DOHH2 (cell line): Measurements from ENCODE around the gene HIBCH.

Source experiments
- H3F3A ChIP-seq: fragments of 200-600 bp; sonication (generic), shearing (Covaris generic); 2 replicates; pipeline ENCODE4 v1.6.0; 2016; ENCODE audit warnings: antibody characterized with exemption, mild to moderate bottlenecking; ENCODE audit not compliant: control insufficient read depth, insufficient read depth
- H3K27ac ChIP-seq: fragments of 200-600 bp; sonication (generic); 2 replicates; pipeline ENCODE4 v1.5.1; 2014; ENCODE audit warnings: low read depth, mild to moderate bottlenecking, low read length, moderate library complexity
- H3K27me3 ChIP-seq: fragments of 200-600 bp; sonication (generic); 2 replicates; pipeline ENCODE4 v1.6.1; 2014; ENCODE audit warnings: mild to moderate bottlenecking, low read length, mixed read lengths; ENCODE audit not compliant: control insufficient read depth
- H3K36me3 ChIP-seq: fragments of 200-600 bp; sonication (generic); 2 replicates; pipeline ENCODE4 v1.6.1; 2014; ENCODE audit warnings: mild to moderate bottlenecking, low read length, moderate library complexity, mixed read lengths; ENCODE audit not compliant: control insufficient read depth
- H3K4me1 ChIP-seq: fragments of 200-600 bp; sonication (generic); 2 replicates; pipeline ENCODE4 v1.6.1; 2014; ENCODE audit warnings: mild to moderate bottlenecking, low read length, mixed read lengths; ENCODE audit not compliant: control insufficient read depth
- H3K4me2 ChIP-seq: fragments of 200-600 bp; sonication (generic); 2 replicates; pipeline ENCODE4 v1.6.0; 2014; ENCODE audit warnings: mild to moderate bottlenecking, low read length, moderate library complexity
- H3K4me3 ChIP-seq: fragments of 200-600 bp; sonication (generic); 2 replicates; pipeline ENCODE4 v1.5.1; 2014; ENCODE audit warnings: mild to moderate bottlenecking, low read length, mixed read lengths
- H3K79me2 ChIP-seq: fragments of 200-600 bp; sonication (generic); 2 replicates; pipeline ENCODE4 v1.6.1; 2014; ENCODE audit warnings: mild to moderate bottlenecking, low read length, mixed read lengths; ENCODE audit not compliant: control insufficient read depth
- H3K9me2 ChIP-seq: fragments of 200-600 bp; sonication (generic); replicated peaks from 2 replicates; pipeline ENCODE4 v1.6.1; 2014; ENCODE audit warnings: mild to moderate bottlenecking, low read length, mixed read lengths; ENCODE audit not compliant: control insufficient read depth
- H3K9me3 ChIP-seq: fragments of 200-600 bp; sonication (generic); 2 replicates; pipeline ENCODE4 v1.6.1; 2014; ENCODE audit warnings: antibody characterized with exemption, low read length, mixed read lengths; ENCODE audit not compliant: control insufficient read depth, insufficient read depth
- H4K20me1 ChIP-seq: fragments of 200-600 bp; sonication (generic); 2 replicates; pipeline ENCODE4 v1.6.0; 2014; ENCODE audit warnings: low read depth, mild to moderate bottlenecking, antibody characterized with exemption, low read length, moderate library complexity; ENCODE audit not compliant: control insufficient read depth, insufficient read depth
- EZH2phosphoT487 ChIP-seq: fragments of 200-600 bp; sonication (generic); IDR thresholded peaks from 2 replicates; pipeline ENCODE4 v1.6.1; 2017; ENCODE audit warnings: borderline replicate concordance, mild to moderate bottlenecking, antibody characterized with exemption, low read length, moderate library complexity, mixed read lengths
- TF ChIP-seq, protein P1 (sequence below): fragments of 200-600 bp; sonication (generic); IDR thresholded peaks from one replicate; pipeline ENCODE4 v1.5.1; 2014; ENCODE audit warnings: antibody characterized with exemption, mild to moderate bottlenecking, low read depth, low read length; ENCODE audit not compliant: poor library complexity, severe bottlenecking

HIBCH gene

DNA sequence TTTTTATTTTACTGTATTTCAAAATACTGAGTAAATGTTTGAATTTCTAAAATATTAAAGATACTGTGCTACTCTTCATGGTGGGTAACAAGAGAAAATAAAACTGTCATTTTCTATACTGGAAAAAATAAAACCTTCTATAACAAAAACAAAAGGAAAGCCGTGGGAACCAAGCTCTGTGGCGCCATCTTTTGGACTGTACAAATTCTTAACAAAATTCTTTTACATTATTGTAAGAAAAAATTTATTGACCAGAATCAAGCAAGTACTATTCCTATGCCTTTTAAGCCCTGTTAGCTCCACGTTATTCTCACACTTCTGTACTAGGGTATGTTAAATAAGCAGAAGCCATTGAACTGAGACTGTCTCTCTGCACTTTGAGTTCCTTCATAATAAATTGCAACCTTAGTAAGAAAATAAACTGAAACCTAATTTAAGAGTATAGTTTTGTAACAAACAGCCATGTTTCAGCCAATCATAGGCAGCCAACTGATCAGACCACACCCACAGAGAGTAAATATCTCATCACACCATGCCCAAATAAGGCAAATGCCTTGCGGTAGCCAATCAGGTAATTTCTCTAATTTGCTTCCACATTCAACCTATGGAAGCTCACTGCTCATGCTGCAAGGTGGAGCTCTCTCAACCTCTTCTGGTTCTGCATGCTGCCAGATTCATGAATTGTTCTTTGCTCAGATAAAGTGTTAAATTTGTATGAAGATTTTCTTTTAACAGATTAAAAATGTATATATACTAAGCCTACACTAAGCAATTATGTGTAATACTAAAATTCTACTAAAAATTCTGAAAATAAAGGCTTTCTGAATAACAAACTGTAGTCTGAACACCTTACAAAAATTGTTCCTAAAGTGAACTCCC is 42.2 kb downstream of the HIBCH start:
- Histone ChIP-seq H3K9me2 (no peaks in the 10 kb centered on the region), H3K4me3 (peak overlapping the region; percentile 9; the same call in 1 of the 2 replicates), H3K9me3 (no peaks in the 10 kb centered on the region), H3K36me3 (peaks cover 10% of the 10 kb centered on the region), H4K20me1 (no peaks in the 10 kb centered on the region), H3K4me2 (peak overlapping the region; percentile 26; the same call in 1 of the 2 replicates), H3F3A (no peaks in the 10 kb centered on the region), H3K79me2 (no peaks in the 10 kb centered on the region), H3K27ac (peak overlapping the region; percentile 28; the same call in 1 of the 2 replicates), H3K27me3 (no peaks in the 10 kb centered on the region), H3K4me1 (peaks cover 11% of the 10 kb centered on the region)
- TF ChIP-seq EZH2phosphoT487 = no peak
- TF ChIP-seq, protein P1, sequence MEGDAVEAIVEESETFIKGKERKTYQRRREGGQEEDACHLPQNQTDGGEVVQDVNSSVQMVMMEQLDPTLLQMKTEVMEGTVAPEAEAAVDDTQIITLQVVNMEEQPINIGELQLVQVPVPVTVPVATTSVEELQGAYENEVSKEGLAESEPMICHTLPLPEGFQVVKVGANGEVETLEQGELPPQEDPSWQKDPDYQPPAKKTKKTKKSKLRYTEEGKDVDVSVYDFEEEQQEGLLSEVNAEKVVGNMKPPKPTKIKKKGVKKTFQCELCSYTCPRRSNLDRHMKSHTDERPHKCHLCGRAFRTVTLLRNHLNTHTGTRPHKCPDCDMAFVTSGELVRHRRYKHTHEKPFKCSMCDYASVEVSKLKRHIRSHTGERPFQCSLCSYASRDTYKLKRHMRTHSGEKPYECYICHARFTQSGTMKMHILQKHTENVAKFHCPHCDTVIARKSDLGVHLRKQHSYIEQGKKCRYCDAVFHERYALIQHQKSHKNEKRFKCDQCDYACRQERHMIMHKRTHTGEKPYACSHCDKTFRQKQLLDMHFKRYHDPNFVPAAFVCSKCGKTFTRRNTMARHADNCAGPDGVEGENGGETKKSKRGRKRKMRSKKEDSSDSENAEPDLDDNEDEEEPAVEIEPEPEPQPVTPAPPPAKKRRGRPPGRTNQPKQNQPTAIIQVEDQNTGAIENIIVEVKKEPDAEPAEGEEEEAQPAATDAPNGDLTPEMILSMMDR = peak; percentile 64

DNA sequence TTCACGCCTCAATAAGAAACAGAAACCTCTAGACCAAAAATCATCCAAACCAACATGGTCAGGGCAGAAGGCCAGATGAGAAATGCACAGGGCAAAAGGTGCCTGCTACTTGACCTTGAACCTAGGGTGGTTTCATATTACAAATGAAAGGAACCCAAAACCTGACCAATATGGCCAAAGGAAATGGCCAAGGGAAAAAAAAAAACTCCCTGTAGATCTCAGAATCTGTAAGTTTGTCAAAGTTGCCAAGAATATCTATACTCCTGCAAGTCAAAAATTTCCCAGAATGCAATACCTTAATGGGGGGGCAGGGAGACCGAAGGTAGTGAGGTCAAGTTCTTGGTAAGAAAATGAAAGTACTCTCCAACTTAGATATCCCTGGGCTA is 47.2 kb downstream of the HIBCH start:
- H3K36me3 ChIP-seq = peaks cover 2% of the 10 kb centered on the region; the same call in 1 of the 2 replicates
- H3K27ac ChIP-seq = no peak overlapping the region
- no peaks in the 10 kb centered on the region for H3K79me2 ChIP-seq
- no peak overlapping the region for H3K4me2 ChIP-seq
- no peaks in the 10 kb centered on the region for H3K9me3 ChIP-seq
- no peak for TF ChIP-seq EZH2phosphoT487
- TF ChIP-seq, protein P1 = no peak
- H3K4me1 ChIP-seq = peaks cover 2% of the 10 kb centered on the region
- no peaks in the 10 kb centered on the region for H3K9me2 ChIP-seq
- H3F3A ChIP-seq = no peaks in the 10 kb centered on the region
- no peaks in the 10 kb centered on the region for H3K27me3 ChIP-seq
- no peak overlapping the region for H3K4me3 ChIP-seq
- no peaks in the 10 kb centered on the region for H4K20me1 ChIP-seq

DNA sequence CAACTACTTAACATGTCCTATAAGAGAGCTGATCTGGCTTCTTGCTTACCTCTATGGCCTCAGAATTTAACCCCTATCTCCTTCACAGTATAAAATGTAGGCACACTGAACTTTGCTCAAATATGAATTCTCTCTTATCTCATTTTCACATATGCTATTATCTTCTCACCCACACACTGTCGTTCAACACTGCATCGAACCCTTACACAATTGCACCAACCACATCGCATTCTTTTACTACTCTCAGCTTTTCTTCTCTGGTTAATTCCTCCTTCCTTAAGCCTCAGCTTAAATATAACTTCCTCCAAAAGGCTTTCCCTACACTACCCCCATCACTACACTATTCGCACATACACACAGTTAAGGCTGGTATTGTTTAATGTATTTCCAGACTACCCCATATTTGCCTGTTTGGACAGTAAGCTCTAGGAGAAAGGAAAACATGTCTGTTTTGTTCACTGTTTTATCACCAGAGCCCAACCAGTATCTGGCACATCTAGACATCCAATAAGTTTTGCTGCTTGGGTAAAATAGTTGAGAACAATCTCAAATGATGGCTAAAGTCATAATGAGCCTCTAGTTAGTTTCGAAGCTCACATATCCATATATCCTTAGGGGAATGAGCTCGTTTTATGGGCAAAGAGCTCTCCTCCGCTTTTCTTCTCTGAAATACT is 47.7 kb downstream of the HIBCH start:
- Histone ChIP-seq H3K4me3 (no peak overlapping the region), H3K27ac (no peak overlapping the region), H3K9me2 (no peaks in the 10 kb centered on the region), H3K27me3 (no peaks in the 10 kb centered on the region), H3F3A (no peaks in the 10 kb centered on the region), H3K4me2 (no peak overlapping the region), H3K36me3 (peaks cover 5% of the 10 kb centered on the region; the same call in 1 of the 2 replicates), H3K4me1 (no peaks in the 10 kb centered on the region), H4K20me1 (no peaks in the 10 kb centered on the region), H3K9me3 (no peaks in the 10 kb centered on the region), H3K79me2 (no peaks in the 10 kb centered on the region)
- no peak for TF ChIP-seq EZH2phosphoT487
- TF ChIP-seq, protein P1 = no peak
